NOMO-1 treated with DMSO at 0.1 percent for 48 hours (cell line): ENCODE results near the gene NFKBIB.
"Not testable (repeated sequence)": the region's sequence is repeated elsewhere in the genome, so short reads cannot be mapped to it uniquely, and the experiment has no call there.

Experiments used
- DNase-seq: peaks from one replicate; lab custom pipeline; 2025; ENCODE audit not compliant: unreplicated experiment; lab: John Stamatoyannopoulos, UW

The NFKBIB gene, protein sequence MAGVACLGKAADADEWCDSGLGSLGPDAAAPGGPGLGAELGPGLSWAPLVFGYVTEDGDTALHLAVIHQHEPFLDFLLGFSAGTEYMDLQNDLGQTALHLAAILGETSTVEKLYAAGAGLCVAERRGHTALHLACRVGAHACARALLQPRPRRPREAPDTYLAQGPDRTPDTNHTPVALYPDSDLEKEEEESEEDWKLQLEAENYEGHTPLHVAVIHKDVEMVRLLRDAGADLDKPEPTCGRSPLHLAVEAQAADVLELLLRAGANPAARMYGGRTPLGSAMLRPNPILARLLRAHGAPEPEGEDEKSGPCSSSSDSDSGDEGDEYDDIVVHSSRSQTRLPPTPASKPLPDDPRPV

DNA sequence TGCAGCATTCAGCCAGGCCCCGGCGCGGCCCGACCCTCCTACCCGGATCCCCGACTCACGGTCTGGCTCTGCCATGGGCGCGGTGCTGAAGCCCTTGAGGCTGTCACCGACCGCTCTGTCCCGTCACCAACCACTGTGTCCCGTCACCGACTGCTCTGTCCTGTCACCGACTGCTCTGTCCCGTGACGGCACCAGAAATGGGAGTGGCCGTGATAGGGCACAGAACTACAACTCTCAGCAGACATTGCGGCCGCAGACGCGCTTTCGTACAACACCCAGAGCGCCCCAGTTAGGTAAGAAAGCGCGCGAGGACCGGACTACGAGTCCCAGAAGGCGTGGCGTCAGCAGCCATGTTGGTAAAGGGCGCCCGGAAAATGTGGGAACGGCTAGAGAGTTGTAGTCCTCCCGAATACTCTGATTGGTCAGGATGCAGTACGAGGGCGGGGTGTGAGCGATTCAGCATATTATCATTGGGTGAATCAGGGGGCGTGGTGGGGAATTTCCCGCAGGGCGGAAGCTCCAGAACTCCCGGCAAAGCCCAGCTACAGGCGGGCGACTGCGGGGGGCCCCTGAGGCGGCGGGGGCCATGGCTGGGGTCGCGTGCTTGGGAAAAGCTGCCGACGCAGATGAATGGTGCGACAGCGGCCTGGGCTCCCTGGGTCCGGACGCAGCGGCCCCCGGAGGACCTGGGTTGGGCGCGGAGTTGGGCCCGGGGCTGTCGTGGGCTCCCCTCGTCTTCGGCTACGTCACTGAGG, at the start of gene NFKBIB, which contains the start of gene SIRT2:
NFKBIB (plus strand) TSS at position 523 of the 755 bp plus-strand sequence; CDS start at position 587, 64 bp downstream.
SIRT2 (minus strand) TSS at position 172 of the 755 bp plus-strand sequence; CDS start at position 75, 97 bp downstream.
- DNase-seq: peak; percentile 100

DNA sequence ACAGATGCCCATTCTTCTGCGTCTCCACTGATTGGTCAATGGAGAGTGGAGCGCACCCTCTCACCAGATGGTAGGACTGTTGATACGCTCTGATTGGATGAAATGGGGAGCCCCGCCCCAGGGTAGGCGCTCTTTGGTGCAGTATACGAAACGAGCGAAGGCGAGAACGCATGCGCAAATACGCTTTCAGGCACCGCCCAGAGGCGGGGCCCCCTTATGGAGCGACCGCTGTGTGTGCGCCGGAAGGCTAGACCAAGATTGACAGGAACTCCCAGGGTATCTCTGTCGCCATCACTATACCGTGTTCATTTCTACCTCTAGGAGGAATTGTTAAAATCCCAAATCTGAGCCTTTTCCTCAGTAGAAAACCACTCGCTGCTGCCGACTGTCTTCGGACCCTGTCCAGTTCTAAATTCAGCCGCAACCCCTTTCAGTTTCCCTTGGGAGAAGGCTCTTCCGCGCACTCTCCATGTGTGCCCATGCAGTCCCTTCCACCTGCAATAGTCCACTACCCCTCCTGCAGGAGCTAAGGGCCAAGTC, 49.3 kb upstream of the NFKBIB start:
- no peak for DNase-seq

DNA sequence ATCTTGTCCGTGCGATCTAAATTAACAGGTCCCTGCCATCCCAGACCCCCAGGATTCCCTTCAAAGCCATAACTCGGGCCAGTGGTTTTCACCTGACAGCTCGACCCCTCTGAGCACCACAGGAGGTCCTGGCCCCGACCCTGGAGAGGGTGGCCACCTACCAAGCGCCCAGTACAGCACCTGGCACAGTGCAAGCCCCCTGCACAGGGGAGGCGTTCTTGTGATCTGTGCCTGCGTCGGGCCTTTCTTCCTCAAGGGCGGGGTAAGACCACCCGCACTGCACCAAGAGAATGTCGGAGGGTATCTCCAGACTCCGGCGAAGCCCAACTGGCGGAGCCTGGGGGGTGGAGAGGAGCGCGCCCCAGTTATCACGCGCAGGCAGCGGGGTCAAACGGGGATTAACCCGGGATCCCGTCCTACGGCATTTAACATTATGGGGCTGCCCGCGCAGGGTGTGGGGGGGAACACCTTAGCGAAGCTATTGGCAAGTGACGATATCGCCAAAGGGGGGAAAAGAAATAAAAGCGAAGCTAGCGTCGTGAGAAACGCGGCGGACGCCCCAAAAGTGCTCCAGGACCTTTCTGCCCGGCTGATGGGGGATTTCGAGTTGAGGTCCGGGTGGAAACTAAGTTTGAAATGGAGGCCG, 48.7 kb upstream of the NFKBIB start:
- no peak for DNase-seq

DNA sequence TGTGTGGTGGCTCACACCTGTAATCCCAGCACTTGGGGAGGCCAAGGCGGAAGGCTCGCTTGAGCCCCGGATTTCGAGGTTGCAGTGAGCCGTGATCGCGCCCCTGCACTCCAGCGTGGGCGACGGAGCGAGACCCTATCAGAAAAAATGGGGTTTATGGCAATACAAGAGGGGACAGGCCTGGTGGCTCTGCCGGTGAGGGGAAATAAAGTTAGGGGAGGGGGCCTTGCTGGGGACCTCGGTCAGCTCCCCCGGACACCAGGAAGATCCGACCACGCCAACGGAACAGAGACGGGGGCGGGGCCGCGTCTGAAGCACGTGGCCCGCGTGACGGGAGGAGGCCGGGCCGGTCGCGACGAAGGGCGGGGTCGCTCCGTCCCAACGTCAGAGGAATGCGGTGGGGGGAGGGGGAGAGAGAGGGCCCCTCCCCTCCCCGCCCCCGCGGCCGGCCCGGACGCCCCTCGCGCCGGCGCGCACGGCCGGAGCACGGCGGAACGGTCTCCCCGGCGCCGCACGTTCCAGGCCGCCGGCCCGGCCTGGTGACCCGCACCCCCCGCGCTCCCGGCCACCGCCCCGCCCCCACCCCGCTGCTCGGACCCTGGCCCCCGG, 48.0 kb upstream of the NFKBIB start:
- peak; percentile 86 for DNase-seq

DNA sequence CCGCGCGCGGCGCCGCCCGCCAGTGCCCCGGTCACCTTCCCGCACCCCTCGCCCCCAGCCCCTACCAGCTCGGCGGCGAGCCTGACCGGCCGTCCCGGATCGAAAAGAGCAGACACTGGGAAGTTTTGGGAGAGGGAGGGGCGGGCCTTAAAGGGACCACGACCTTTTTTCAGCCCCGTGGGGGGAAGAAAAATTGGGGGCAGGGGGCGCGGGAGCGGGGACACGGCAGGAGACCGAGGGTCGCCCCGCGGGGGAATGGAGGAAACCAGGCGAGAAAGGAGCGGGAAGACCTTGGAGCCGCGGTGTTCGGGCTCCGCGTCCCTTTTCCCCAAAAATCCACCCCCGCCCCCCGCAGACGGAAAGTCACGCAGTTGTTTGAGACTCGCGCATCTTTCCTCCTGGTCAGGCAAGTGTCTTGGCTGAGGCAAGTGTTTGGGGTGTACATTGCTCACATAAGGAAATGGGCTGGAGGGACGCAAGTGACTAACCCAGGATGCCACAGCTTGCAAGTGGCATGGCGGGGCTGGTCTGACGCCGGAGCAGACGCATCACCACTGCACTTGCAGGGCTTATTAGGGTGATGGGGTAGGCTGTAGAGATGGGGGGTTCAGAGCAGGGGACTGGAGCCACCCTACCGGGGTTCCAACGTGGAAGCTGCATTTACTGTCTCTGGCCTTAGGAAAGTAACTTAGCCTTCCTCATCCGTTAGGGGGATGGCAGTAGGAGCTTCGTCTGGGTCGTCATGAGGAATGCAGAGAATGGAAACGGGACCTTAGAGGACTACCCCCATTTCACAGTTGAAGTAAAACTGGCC, 47.3 kb upstream of the NFKBIB start:
- DNase-seq: peak; percentile 52

DNA sequence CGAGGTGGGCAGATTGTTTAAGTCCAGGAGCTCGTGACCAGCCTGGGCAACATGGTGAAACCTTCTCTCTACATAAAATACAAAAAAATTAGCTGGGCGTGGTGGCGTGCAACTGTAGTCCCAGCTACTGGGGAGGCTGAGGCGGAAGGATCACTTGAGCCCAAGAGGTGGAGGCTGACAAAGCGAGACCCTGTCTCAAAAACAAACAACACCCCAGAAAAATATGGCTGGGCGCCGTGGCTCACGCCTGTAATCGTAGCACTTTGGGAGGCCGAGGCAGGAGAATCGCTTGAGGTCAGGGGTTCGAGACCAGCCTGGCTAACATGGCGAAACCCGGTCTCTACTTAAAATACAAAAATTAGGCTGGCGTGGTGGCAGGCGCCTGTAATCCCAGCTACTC, 46.6 kb upstream of the NFKBIB start:
- DNase-seq: no peak

DNA sequence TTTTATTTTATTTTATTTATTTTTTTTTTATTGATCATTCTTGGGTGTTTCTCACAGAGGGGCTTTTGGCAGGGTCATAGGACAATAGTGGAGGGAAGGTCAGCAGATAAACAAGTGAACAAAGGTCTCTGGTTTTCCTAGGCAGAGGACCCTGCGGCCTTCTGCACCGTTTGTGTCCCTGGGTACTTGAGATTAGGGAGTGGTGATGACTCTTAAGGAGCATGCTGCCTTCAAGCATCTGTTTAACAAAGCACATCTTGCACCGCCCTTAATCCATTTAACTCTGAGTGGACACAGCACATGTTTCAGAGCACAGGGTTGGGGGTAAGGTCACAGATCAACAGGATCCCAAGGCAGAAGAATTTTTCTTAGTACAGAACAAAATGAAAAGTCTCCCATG, 44.8 kb upstream of the NFKBIB start:
- DNase-seq: not testable (repeated sequence)

DNA sequence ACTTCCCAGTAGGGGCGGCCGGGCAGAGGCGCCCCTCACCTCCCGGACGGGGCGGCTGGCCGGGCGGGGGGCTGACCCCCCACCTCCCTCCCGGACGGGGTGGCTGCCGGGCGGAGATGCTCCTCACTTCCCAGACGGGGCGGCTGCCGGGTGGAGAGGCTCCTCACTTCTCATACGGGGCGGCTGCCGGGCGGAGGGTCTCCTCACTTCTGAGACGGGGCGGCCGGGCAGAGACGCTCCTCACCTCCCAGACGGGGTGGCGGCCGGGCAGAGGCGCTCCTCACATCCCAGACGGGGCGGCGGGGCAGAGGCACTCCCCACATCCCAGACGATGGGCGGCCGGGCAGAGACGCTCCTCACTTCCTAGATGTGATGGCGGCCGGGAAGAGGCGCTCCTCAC, 44.0 kb upstream of the NFKBIB start:
- DNase-seq: not testable (repeated sequence)

DNA sequence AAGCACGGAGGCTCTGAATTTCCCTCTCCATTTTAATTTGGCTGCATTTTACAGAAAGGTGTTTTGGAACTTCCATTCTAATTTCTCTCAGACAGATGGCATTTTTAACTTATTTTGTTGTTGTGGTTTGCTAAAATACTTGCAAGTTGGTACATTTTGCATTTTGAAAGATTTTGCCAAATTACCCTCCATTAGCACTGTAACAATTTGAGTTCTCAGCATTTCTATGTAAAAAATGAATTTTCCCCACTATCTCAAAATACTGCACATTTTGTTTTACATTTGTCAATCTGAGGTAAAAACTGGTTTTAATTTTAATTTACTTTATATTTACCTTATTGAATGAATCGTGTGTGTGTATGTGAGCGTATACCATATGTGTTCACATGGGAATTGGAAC, 43.0 kb upstream of the NFKBIB start:
- DNase-seq: no peak

DNA sequence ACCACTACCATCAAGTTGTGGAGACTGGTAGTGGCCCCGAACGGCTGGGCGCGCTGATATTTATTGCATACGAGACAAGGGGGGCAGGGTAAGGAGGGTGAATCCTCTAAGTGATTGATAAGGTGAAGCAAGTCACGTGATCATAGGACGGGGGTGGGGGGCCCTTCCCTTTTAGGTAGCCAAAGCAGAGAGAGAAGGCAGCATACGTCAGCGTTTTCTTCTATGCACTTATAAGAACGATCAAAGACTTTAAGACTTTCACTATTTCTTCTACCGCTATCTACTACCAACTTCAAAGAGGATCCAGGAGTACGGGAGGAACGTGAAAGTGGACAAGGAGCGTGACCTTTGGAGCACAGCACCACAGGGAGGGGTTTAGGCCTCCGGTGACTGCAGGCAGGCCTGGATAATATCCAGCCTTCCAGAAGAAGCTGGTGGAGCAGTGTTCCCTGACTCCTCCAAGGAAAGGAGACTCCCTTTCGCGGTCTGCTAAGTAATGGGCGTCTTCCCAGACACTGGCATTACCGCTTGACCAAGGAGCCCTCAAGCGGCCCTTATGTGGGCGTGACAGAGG, 40.1 kb upstream of the NFKBIB start:
- not testable (repeated sequence) for DNase-seq

DNA sequence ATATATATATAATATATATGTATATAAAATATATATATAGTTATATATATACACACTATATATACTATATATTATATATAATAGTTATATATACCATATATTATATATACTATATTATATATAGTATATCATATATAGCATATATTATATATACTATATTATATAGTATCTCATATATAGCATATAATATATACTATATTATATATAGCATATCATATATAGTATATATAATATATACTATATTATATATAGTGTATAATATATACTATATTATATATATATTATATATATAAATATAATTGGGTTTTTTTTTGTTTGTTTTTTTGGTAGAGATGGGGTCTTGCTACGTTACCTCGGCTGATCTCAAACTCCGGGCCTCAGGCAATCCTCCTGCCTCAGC, 38.4 kb upstream of the NFKBIB start:
- no peak for DNase-seq

DNA sequence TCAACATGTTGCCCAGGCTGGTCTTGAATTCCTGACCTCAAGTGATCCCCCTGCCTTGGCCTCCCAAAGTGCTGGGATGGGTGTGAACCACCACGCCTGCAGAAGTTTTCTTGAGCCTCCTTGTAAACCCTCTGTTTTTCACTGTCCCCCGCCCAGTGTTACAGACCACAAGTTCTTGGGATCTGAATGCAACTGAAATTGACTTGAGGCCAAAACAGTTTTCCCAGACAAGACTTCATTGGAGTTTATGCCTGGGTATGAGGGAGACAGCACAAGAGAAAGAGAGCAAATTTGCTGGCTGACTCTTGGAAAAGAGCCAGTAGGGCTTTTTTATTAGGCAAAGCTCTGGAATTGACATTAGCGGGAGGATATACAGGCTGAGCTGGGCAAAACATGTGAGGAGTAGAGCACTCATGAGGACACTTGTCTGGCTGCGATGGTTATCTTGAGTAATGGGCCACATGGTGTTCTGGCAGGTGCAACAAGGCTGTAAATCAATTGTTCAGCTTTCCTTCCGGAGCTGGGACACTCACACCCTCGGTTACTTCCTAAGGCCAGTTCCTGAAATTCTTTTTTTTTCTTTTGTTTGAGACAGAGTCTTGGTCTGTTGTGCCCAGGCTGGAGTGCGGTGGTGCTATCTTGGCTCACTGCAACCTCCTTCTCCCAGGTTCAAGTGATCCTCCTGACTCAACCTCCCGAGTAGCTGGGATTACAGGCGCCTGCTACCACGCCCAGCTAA, 37.3 kb upstream of the NFKBIB start:
- DNase-seq: peak; percentile 46

DNA sequence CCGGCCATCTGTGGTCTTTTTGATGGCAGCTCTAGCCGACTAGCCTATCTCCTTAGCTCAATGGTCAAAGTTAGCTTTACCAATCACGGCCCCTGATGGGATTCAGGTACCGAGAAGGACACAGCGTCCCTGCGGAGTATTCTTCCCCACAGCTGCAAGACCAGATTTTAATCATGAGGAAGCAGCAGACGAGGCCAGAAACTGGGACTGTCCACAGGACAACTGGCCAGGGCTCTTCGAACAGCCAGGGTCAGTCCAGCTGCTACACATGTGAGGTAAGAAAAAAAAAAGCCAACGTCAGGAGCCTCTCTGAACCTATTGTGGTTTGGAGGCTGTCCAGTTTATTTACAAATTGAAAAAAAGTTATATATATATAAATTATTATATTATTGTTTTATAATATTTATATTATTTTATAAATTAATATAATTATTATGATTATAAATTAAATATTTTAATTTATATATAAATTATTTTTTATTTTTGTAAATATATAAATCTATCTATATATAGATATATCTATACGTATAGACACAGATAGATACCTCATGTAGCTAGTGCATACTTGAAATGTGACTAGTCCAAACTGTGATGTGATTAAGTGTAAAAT, 32.5 kb upstream of the NFKBIB start:
- no peak for DNase-seq

DNA sequence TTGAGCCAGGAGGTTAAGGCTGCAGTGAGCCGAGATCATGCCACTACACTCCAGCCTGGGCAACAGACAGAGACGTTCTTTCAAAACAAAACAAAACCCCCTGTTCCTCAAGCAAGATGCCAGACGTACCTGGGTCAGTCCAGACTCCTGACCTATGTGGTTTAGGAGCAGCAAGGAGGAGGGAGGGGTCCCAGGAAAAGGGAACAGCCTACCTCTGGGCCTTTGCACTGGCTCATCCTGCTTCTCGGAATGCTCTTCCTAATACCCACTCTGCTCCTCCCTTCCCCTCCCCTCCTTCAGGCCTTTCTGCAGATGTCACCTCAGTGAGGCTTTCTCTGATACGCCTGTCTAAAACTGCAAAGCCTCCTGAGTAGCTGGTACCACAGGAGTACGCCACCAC, 31.2 kb upstream of the NFKBIB start:
- no peak for DNase-seq

DNA sequence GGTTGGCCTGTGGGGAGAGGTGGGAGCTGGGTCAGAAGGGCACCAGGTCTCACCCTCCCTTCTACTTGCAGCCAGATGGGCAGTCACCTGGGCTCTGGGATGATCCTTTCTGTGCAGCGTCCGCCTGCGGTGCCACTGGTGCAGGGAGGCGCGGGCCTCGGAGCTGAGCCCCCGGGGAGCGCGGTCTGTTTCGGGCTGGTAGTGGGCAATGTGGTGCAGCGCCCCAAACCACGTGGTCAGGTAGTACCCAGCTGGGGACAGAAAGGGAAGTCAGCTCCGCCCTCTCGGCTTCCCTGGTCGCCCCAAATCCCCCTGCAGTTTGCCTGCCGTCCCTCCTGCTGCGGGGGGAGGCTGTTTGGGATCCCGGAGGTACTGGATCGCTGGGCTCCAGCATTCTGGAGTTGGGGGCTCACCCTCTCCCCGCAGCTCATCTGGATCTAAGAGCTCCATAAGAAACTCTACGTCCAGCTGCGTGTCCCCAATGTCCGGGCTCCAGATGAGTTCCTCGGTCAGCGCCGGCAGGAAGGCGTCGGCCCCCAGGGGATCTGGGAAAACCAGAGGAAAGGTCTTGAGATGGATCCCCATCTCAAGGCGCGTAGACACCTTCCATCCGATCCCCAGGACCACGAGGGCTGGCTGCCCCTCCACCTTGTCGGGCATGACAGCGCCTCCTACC, 30.5 kb upstream of the NFKBIB start:
- DNase-seq: no peak

DNA sequence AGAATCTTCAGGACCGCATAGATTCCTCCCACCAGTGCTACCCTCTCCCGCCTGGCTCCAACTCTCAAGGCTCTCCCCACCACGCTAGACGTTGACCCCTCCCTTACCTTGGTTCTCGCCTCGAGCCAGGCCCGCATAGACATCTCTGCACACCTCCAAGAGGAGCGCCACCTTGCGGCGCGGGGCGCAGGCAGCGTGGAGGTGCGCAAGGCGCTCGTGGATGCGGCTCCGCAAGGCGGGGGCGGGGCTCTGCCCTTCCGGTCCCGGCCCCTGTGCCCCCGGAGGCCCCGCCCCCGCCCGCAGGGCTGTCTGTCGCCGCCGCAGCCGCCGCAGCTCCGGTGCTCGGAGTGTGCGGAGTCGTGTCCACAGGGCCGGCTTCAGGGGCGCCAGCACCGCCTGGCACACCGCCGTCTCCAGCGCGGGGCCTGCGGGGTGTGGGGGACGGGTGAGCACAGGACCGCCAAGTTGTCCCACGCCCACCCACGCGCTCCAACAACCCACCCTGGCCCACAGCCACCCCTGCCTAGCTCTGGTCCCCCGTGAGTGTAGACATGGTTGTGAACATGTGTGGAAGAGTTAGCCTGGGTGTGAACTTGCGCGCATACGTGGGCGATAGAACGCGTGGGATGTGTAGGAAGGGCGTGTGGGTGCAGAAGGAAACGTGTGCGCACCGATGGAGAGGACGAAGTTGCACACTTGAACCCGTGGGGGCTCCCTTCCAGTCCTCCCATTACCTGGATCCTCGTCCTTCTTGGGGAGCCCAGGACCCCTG, 29.7 kb upstream of the NFKBIB start:
- no peak for DNase-seq

DNA sequence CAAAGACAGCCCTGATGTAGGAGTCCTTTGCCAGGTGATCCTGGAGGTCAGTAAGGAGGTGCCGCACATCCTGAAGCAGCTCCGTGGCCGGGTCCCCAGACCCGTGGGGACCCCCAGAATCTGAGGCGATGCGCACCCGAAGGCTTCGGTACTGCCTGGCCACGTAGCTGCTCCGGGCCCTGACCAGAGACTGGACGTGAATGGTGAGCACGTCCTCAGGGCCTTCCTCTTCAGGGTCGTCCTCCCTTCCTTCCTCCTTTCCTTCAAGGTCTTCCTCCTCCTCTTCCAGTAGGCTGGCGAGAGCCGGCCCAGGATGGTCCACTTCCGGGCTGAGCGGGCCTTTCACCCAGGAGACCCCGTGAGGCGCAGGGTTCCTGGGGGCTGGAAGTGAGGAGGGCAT, 29.2 kb upstream of the NFKBIB start:
- DNase-seq: no peak
